HG03571 (cell line): ENCODE measurements around the gene UBQLNL.
A peak's percentile ranks its signal among the peaks of the same experiment; 100 is the strongest.

Source experiments
- ATAC-seq: cut with Tn5 transposase; IDR thresholded peaks from one replicate; pipeline ENCODE4 v1.9.1; 2021; ENCODE audit not compliant: unreplicated experiment

The UBQLNL gene

DNA sequence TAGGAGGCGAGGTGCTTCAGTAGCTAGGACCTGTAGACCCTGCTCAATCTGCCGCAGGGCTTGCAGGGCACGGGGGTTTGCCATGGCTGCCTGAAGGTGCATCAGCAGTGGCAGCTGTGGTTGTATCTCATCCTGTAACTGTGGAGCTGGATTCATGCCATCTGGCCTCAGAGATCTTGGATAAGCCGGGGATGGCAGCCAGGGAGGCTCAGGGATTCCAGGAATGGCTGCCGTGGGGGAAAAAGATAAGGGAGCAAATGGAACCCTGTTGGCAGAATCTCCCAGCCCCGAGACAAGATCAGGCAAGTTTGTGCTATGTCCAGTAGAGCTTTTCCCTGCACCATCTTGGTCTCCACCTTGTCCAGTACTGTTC lies 8.6 kb downstream of the UBQLNL start:
- ATAC-seq, result no peak

DNA sequence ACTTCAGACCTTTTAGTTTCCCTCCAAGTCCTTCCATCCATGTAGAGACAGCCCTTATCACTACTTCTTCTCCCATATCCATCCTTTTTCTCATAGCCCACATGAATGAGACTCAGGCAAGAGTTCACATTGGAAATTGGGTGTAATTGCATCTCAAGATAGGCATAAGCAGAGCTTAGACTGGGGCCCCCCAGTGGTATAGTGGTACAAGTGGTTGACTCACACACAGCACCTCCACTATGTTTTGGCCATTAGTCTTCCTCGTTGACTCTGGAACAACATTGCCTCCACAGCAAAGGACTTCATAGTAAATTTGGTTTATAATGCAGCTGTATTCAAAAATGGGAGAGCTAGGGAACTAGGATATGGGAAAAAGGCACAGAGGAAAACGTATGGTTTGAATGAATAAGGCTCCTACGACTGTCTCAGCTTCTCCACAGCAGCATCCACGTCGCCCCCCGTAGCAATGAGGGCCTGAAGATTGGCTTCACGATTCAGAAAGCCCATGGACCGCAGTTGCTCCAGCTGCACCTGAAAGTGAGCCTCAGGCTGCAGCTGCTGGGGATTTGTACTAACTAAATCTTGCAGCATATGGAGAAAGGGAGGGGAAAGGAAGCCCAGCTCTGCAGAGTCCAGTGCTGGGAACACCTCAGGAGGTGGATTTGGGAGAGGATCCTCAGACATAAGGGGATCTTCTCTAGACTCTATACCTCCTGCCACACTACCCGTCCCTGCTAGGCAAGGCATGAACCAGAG lies 9.1 kb downstream of the UBQLNL start:
- no peak for ATAC-seq

DNA sequence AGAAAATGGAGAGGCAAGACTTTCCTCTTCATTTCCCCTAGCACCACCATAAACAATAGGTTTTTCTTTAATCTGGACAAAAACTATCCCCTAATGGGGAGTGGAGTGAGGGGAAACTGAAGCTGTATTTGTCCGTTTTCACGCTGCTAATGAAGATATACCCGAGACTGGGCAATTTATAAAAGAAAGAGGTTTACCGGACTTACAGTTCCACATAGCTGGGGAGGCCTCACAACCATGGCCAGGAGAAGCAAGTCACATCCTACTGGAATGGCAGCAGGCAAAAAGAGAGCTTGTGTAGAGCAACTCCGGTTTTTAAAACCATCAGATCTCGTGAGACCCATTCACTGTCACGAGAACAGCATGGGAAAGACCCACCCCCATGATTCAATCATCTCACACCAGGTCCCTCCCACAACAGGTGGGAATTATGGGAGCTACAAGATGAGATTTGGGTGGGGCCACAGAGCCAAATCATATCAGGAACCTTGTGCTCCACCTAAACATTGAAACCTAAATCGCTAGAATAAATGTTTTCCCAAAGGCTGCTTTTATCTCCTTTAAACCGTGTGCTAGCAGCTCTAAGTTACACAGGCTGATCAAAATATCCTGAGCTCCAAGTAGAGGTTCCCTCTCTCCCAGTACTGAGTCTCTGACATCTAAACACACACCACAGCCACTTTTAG lies 11.0 kb downstream of the UBQLNL start:
- no peak for ATAC-seq

DNA sequence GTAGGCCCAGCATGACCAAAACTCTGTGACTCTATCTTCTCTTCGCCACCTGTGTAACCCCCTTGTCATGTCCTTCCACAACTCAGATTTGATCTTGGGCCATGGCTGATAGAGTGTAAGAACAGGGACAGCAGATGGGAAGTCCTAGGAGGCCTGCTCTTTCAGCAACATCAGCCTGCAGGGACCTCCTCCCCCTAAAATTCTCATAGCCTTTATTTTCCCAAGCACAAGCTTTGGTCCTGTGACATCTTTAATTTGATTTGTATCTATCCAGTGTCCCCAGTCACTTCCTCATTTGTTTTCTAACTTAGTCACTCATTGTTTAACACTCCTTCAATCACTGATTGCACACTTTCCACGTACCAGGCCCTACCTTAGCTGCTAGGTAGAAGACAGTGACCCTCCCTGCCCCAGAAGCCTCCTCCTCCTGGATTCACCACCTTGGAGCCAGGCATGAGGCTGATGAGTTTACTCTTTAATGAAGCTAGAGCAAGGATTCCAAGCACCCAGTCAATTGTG lies 12.0 kb downstream of the UBQLNL start:
- no peak for ATAC-seq

DNA sequence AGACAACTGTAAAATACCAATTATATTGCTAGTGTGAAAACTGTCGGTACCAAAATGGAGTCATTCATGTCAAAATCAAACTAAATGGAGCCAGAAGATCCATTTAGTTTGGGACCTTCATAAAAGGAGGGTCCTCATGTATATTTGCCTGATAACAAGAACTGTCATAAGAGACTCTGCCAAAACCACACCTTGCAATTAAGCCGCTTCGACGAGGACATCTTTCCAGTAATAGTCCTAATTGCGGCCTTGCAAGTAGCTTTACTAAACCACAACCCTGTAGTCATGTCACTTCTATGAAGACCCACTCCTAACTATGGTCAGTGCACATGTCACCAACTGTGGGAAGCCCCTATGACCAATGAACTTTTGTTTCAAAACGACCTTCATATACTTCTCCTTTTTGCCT lies 16.1 kb downstream of the UBQLNL start:
- ATAC-seq, result no peak

DNA sequence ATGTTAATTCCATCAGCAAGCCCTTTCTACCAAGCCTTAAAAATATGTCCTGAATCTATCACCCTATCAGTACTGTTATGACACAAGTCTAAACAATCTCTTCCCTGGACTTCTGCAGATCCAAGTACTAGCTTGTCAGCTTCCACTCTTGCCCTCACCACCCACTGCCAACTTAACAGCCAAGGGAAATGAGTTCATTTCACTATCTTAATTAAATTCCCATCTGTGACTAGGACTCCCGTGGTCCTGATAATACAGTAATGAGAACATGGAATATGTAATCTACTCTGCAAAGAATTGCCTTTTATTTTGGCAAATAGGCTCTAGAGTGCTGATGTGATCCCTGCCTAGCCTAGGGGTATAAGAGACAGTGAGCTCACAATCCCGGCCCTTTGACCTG lies 16.8 kb downstream of the UBQLNL start:
- no peak for ATAC-seq

DNA sequence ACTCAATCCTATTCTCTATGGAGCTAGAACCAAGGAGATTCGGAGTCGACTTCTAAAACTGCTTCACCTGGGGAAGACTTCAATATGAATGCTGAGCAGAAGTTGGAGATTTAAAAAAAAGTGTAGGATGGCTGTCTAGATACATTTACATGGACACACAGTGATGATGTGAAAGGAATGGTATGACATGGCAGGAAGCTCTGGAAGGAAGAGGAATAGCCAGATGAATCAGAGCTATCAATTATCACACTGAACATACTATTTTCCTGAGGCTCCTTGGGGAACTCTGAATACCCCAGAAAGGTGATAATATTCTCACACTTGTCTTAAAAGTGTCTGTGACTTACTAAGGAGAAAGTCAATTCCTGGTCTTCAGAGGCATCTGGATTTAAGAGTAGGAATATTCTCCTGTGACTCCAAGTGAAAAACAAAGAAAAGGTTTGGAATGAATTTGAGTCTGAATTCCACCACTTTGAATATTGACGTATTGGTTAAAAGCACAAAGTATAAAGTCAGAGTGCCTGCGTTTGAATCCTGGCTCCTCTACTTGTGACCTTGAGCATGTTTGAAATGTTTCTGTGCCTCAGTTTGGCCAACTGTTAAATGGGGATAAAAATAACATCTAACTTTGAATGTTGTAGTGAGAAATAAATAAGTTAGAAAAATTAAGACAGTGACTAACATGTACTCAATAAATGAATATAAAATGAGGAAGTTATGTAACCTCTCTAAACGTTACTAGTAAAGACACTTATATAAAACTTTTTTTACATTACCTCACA lies 26.7 kb downstream of the UBQLNL start:
- no peak for ATAC-seq

DNA sequence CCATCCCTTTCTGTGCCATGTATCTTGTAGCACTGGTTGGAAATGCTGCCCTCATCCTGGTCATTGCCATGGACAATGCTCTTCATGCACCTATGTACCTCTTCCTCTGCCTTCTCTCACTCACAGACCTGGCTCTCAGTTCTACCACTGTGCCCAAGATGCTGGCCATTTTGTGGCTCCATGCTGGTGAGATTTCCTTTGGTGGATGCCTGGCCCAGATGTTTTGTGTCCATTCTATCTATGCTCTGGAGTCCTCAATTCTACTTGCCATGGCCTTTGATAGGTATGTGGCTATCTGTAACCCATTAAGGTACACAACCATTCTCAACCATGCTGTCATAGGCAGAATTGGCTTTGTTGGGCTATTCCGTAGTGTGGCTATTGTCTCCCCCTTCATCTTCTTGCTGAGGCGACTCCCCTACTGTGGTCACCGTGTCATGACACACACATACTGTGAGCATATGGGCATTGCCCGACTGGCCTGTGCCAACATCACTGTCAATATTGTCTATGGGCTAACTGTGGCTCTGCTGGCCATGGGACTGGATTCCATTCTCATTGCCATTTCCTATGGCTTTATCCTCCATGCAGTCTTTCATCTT lies 27.6 kb downstream of the UBQLNL start:
- no peak for ATAC-seq

DNA sequence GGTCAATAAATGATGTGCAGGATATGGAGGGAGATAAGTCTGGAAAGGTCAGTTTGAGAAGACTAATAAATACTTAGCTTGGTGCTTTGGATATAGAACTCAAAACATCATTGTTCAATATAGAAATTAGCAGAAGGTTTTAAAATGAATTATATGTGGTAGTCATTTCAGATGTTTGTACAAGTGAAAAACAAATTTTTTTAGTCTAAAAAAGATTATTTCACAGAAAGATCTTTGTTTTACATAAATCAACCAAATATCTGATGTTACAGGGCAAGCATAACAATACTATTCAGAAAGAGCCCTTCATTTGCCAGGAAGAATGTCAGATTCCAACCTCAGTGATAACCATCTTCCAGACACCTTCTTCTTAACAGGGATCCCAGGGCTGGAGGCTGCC lies 28.1 kb downstream of the UBQLNL start, which contains the start of gene OR52D1:
OR52D1 (plus strand) TSS at position 301 of the 400 bp plus-strand sequence; CDS start at position 323, 22 bp downstream.
- ATAC-seq, result no peak

DNA sequence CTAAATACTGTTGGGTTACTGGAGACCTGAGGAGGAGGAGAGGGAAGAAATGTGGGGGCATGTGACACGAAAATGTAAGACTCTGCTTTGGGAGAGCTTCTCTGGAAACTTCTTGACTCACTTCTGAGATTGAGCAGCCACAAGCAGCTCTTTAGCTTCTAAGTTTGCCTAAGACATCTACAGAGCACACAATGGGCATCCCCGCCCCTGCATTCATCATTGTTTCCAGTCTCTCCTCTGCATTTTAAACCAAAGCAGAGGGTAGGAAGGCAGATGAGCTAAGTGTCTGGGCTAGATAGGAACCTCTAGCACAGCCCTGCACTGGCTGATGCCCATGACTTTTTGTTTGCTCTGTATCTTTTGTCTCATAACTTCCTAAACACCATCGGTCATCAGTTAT lies 30.1 kb downstream of the UBQLNL start:
- ATAC-seq, result no peak

DNA sequence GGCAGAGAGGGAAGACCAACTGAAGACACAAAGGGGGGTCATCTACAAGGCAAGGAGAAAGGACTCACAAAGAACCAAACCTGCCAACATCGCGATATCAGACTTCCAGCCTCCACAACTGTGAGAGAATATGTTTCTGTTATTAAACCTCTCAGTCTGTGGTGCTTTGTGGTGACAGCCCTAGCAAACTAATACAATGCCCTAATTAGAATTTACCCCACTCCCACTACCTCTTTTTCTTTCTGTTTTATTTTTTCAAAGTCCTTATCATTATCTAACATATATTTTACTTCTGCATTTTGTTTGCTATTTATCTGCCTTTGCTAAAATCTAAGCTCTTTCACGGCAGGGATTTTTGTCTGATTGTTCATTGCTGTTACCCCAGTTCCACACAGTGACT lies 30.5 kb downstream of the UBQLNL start:
- ATAC-seq, result no peak

DNA sequence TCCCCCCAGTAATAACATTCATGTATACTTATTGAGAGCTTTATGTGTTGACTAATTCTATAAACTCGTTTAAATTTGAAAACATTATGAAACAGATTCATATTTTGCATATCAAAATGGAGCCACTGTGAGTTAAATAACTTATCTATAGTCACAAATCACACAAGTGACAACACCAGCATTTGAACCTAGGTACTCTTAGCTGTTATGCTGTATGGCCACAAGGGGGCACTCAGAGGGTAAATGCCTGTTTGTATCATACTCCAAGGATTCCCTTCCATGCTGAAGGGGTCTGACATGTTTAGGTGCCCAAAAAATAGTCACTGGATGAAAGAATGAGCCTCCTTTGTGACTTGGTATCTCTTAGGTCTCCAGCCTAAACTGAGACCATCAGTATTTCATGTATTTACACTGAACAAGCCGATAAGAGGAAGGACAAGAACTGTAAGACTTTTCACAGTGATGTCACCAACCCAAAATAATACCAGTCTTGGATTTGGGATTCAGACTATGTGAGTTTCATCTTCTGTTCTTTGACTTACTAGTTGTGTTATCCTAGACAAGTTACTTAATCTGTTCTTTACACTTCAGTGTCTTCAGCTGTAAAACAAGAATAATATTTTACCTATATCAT lies 40.2 kb downstream of the UBQLNL start:
- ATAC-seq, result peak; percentile 72

DNA sequence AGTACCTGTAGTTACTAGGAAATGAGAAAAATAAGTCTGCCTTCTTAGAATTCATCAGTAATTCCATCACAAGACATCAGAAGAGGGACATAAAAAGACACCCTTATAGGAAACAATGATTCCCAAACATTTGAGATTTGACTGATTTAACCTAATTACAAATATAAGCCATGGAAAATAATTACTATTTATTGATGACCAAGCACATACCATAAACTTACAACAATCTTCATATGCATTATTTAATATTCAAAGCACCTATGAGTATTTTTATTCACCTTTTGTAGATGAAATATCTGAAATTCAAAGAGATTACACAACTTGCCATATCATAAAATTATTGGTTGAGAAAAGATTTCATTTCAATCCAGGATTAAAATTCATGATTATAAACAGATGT lies 42.6 kb downstream of the UBQLNL start:
- ATAC-seq, result no peak

DNA sequence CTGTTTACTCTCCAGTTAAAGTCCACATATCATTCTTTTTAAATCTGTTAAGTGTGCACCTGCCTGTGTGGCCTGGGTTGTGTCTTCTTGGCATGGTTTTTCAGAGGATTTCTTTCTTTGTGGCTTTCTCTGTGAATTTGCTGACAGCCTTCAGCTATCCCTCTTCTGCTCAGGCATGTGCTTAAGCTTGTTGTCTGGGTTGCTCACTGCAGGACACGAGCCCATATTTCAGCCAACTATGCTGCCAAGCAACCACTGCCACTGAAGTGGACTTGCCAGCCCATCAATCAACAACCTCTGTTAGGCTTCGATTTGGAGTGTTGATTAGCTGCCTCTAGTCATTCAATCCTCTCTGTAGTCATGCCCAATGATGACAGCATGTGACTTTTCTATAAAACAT lies 49.0 kb downstream of the UBQLNL start:
- no peak for ATAC-seq
